OCI-LY3 (cell line): ENCODE measurements around the gene EIF4EBP3.

Experiments used
- CTCF ChIP-seq: fragments of 200-600, 300-600 bp; sonication (generic); IDR thresholded peaks from 2 replicates; pipeline ENCODE4 v1.5.1; 2014; ENCODE audit warnings: antibody characterized with exemption, low read length, low read depth
- EZH2phosphoT487 ChIP-seq: fragments of 200-600 bp; shearing (Covaris generic); IDR thresholded peaks from 2 replicates; pipeline ENCODE4 v1.6.1; 2018; ENCODE audit warnings: antibody characterized with exemption, mixed run types, low read depth

DNA sequence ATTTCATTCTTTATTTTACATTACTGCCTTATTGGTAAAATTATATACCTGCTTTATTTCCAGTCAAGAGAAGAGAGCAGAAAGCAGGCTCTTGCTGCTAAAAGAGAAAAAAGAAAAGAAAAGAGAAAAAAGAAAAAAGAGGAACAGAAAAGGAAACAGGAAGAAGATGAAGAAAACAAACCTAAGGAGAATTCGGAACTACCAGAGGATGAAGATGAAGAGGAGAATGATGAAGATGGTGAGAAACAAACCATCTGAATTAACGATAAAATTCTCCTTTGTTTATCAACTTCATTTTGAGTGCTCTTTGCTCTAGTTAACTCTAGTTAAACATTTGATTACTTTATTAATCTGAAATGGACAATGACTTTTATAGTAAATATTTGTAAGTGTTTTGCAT, 23.5 kb upstream of the EIF4EBP3 start:
- no peak for TF ChIP-seq EZH2phosphoT487
- TF ChIP-seq CTCF = no peak
